Trophoblast cell (in vitro differentiated cells and primary cell): Measurements from ENCODE around the gene NFIB.

Experiments
- DNase-seq, 2 donors: peaks; one replicate each; pipeline ENCODE4 v3.0.0-alpha.2; 2016
- H2AFZ ChIP-seq: 2 replicates; pipeline ENCODE4 v1.6.1; 2013; ENCODE audit warnings: low read length, moderate library complexity, mild to moderate bottlenecking; ENCODE audit not compliant: insufficient read depth, poor library complexity
- H2AK5ac ChIP-seq: 2 replicates; pipeline ENCODE4 v1.6.1; 2013; ENCODE audit warnings: mild to moderate bottlenecking, low read length
- H2BK120ac ChIP-seq: 2 replicates; pipeline ENCODE4 v1.6.1; 2013; ENCODE audit warnings: low read length, mild to moderate bottlenecking, moderate library complexity; ENCODE audit not compliant: insufficient read depth, poor library complexity
- H2BK12ac ChIP-seq: 2 replicates; pipeline ENCODE4 v1.6.1; 2013; ENCODE audit warnings: mild to moderate bottlenecking, low read length, moderate library complexity
- H2BK5ac ChIP-seq: 2 replicates; pipeline ENCODE4 v1.6.1; 2013; ENCODE audit warnings: low read length, low read depth, moderate library complexity, mild to moderate bottlenecking; ENCODE audit not compliant: poor library complexity
- H3K14ac ChIP-seq: 2 replicates; pipeline ENCODE4 v1.6.1; 2013; ENCODE audit warnings: mild to moderate bottlenecking, low read length
- H3K18ac ChIP-seq: 2 replicates; pipeline ENCODE4 v1.6.1; 2013; ENCODE audit warnings: mild to moderate bottlenecking, low read length
- H3K23ac ChIP-seq: 2 replicates; pipeline ENCODE4 v1.6.1; 2013; ENCODE audit warnings: low read length
- H3K27ac ChIP-seq: 2 replicates; pipeline ENCODE4 v1.5.1; 2013; ENCODE audit warnings: low read depth, mild to moderate bottlenecking, inconsistent platforms, low read length, moderate library complexity
- H3K27me3 ChIP-seq: 2 replicates; pipeline ENCODE4 v1.6.1; 2013; ENCODE audit warnings: inconsistent platforms, mild to moderate bottlenecking, low read length, moderate library complexity; ENCODE audit not compliant: insufficient read depth
- H3K36me3 ChIP-seq, 2 experiments: 1 replicate in 1 of 2; 2 replicates in 1 of 2; pipeline ENCODE4 v1.6.1; 2013; ENCODE audit warnings: low read length in 2 of 2, mild to moderate bottlenecking in 2 of 2, moderate library complexity in 1 of 2; ENCODE audit not compliant: insufficient read depth in 2 of 2, control insufficient read depth in 1 of 2
- H3K4ac ChIP-seq: 2 replicates; pipeline ENCODE4 v1.6.1; 2013; ENCODE audit warnings: low read depth, mild to moderate bottlenecking, low read length, moderate library complexity
- H3K4me1 ChIP-seq, 2 experiments: 1 replicate in 1 of 2; 2 replicates in 1 of 2; pipeline ENCODE4 v1.6.1; 2013; ENCODE audit warnings: low read length in 2 of 2, mild to moderate bottlenecking in 2 of 2, moderate library complexity in 1 of 2; ENCODE audit not compliant: insufficient read depth in 2 of 2, control insufficient read depth in 1 of 2
- H3K4me2 ChIP-seq: 2 replicates; pipeline ENCODE4 v1.6.1; 2013; ENCODE audit warnings: inconsistent platforms, mild to moderate bottlenecking, low read length, moderate library complexity
- H3K4me3 ChIP-seq: 2 replicates; pipeline ENCODE4 v1.5.1; 2013; ENCODE audit warnings: mild to moderate bottlenecking, low read depth, low read length, inconsistent platforms
- H3K79me1 ChIP-seq: one replicate; pipeline ENCODE4 v1.6.1; 2013; ENCODE audit warnings: low read length
- H3K79me2 ChIP-seq: 2 replicates; pipeline ENCODE4 v1.6.1; 2013; ENCODE audit warnings: low read length, mild to moderate bottlenecking; ENCODE audit not compliant: control insufficient read depth, insufficient read depth, poor library complexity
- H3K9ac ChIP-seq: 2 replicates; pipeline ENCODE4 v1.6.1; 2013; ENCODE audit warnings: mild to moderate bottlenecking, low read length
- H3K9me3 ChIP-seq: 2 replicates; pipeline ENCODE4 v1.6.1; 2013; ENCODE audit warnings: low read depth, mild to moderate bottlenecking, control low read depth, inconsistent platforms, low read length; ENCODE audit not compliant: insufficient read depth
- H4K12ac ChIP-seq: 2 replicates; pipeline ENCODE4 v1.6.1; 2013; ENCODE audit warnings: low read depth, mild to moderate bottlenecking, low read length, moderate library complexity
- H4K8ac ChIP-seq: 2 replicates; pipeline ENCODE4 v1.6.1; 2013; ENCODE audit warnings: low read depth, mild to moderate bottlenecking, low read length, moderate library complexity
- H4K91ac ChIP-seq: one replicate; pipeline ENCODE4 v1.6.1; 2013; ENCODE audit warnings: low read depth, mild to moderate bottlenecking, low read length, moderate library complexity
- WGBS: extraction: QIAGEN DNeasy Blood & Tissue Kit; methylation state at CpG from one replicate; pipeline ENCODE4 v1.1.7; 2013; ENCODE audit warnings: missing lambda C conversion rate; ENCODE audit not compliant: insufficient read length, insufficient coverage; ENCODE audit errors: extremely low coverage; 5-methylcytosine and 5-hydroxymethylcytosine counted together

NFIB gene

DNA sequence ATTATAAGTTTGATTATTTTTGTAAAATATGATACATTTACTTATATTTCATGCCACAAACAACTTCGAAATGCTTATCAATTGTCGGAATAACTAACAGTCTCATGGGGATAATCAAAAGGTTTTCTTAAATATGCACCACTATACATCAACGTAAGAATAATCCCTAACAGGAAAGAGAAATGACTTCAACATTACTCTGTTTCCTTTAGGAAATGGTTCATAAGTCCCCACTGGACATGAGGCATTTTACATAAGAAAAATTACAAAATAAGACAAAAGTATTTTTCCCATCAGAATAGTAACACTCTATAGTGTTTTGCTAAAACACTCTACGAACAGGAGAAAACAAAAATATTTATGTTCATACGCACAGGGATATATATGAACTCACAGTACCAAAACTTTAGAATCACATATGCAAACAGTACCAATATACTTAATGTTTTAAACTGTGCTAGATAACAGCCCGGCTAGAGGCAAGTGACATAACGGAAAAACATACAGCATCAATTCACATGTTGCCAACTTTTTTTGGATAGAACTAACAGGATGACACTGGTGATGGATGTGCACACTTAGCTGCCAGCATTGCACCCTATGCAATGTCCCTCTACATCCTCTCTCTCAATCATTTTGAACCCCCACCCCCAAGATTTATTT lies 120.5 kb downstream of the NFIB start:
- Histone ChIP-seq H3K23ac (no peak overlapping the region), H3K18ac (no peak overlapping the region), H2BK5ac (no peak overlapping the region), H2AK5ac (no peak overlapping the region), H3K27me3 (no peaks in the 10 kb centered on the region), H3K27ac (no peak overlapping the region), H3K14ac (no peak overlapping the region), H4K91ac (no peak overlapping the region), H3K9me3 (no peaks in the 10 kb centered on the region), H3K4ac (no peak overlapping the region), H3K4me2 (no peak overlapping the region), H2BK120ac (no peak overlapping the region), H3K79me1 (no peaks in the 10 kb centered on the region), H3K4me1 (no peaks in the 10 kb centered on the region), H2BK12ac (no peak overlapping the region), H3K36me3 (no peaks in the 10 kb centered on the region), H4K12ac (no peak overlapping the region), H3K79me2 (no peaks in the 10 kb centered on the region), H3K9ac (no peak overlapping the region), H4K8ac (no peak overlapping the region), H3K4me3 (no peak overlapping the region), H2AFZ (no peak overlapping the region)
- DNase-seq: no peak
- no CpG with 5 or more reads among the region's 7 CpGs for WGBS

GRCh38 chr9:14192556-14192955 lies 121.4 kb downstream of the NFIB start:
- Histone ChIP-seq H2AK5ac (no peak overlapping the region), H4K12ac (no peak overlapping the region), H3K14ac (no peak overlapping the region), H3K23ac (no peak overlapping the region), H3K27ac (no peak overlapping the region), H3K4me2 (no peak overlapping the region), H3K9ac (no peak overlapping the region), H4K8ac (no peak overlapping the region), H3K79me2 (no peaks in the 10 kb centered on the region), H3K18ac (no peak overlapping the region), H3K79me1 (no peaks in the 10 kb centered on the region), H2BK5ac (no peak overlapping the region), H3K4me3 (no peak overlapping the region), H3K4ac (no peak overlapping the region), H3K4me1 (no peaks in the 10 kb centered on the region), H3K9me3 (no peaks in the 10 kb centered on the region), H2BK120ac (no peak overlapping the region), H4K91ac (no peak overlapping the region), H3K36me3 (no peaks in the 10 kb centered on the region), H2BK12ac (no peak overlapping the region), H3K27me3 (no peaks in the 10 kb centered on the region), H2AFZ (no peak overlapping the region)
- WGBS: no CpG with 5 or more reads among the region's 1 CpG
- DNase-seq: no peak

DNA sequence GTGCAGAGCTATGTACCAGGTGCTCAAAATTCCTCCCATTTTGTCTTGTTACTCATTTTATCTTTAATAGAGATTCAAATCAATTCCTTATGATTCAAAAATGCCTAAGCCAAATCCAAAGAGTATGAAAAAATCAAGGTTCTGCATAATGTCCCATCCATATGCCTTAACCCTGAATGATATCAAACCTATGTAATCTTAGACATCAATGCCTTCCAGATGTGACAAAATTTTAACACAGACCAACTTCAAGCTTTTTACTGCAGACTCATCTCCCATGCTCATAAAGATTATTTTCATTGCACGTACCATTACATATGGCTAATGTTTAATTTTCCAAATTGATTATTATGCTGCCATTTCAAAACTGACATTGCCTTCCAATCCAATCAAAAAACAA lies 122.4 kb downstream of the NFIB start:
- Histone ChIP-seq H3K9me3 (no peaks in the 10 kb centered on the region), H3K4me2 (no peak overlapping the region), H2BK12ac (no peak overlapping the region), H4K12ac (no peak overlapping the region), H3K18ac (no peak overlapping the region), H4K8ac (no peak overlapping the region), H3K79me1 (no peaks in the 10 kb centered on the region), H2AK5ac (no peak overlapping the region), H2AFZ (no peak overlapping the region), H3K27ac (no peak overlapping the region), H3K4me3 (no peak overlapping the region), H3K79me2 (no peaks in the 10 kb centered on the region), H2BK5ac (no peak overlapping the region), H3K23ac (no peak overlapping the region), H3K4me1 (no peaks in the 10 kb centered on the region), H3K14ac (no peak overlapping the region), H4K91ac (no peak overlapping the region), H2BK120ac (no peak overlapping the region), H3K27me3 (no peaks in the 10 kb centered on the region), H3K36me3 (no peaks in the 10 kb centered on the region), H3K4ac (no peak overlapping the region), H3K9ac (no peak overlapping the region)
- DNase-seq: no peak
- no CpG with 5 or more reads among the region's 1 CpG for WGBS

GRCh38 chr9:14190240-14190639 lies 123.7 kb downstream of the NFIB start:
- Histone ChIP-seq H2BK12ac (no peak overlapping the region), H3K4me2 (no peak overlapping the region), H2AFZ (no peak overlapping the region), H3K27me3 (no peaks in the 10 kb centered on the region), H2AK5ac (no peak overlapping the region), H3K36me3 (no peaks in the 10 kb centered on the region), H4K8ac (no peak overlapping the region), H2BK120ac (no peak overlapping the region), H3K27ac (no peak overlapping the region), H4K91ac (no peak overlapping the region), H3K4ac (no peak overlapping the region), H2BK5ac (no peak overlapping the region), H3K4me3 (no peak overlapping the region), H3K79me1 (no peaks in the 10 kb centered on the region), H3K9me3 (no peaks in the 10 kb centered on the region), H3K18ac (no peak overlapping the region), H4K12ac (no peak overlapping the region), H3K9ac (no peak overlapping the region), H3K79me2 (no peaks in the 10 kb centered on the region), H3K23ac (no peak overlapping the region), H3K4me1 (no peaks in the 10 kb centered on the region), H3K14ac (no peak overlapping the region)
- WGBS: no CpG with 5 or more reads among the region's 1 CpG
- no peak for DNase-seq
